ENCODE data around the gene ZBTB46.
"Not testable (repeated sequence)": the region's sequence is repeated elsewhere in the genome, so short reads cannot be mapped to it uniquely, and the experiment has no call there.

Gene ZBTB46

GRCh38 chr20:63783970-63784369, 47.1 kb downstream of the ZBTB46 start:
- DNase-seq, result no peak

- no peak for DNase-seq
Observed at GRCh38 chr20:63782521-63782971, 48.5 kb downstream of the ZBTB46 start.

GRCh38 chr20:63782051-63782471, 49.0 kb downstream of the ZBTB46 start:
- peak; percentile 78 for DNase-seq

GRCh38 chr20:63781181-63781580, 49.9 kb downstream of the ZBTB46 start:
- no peak for DNase-seq

- no peak for DNase-seq
Observed at GRCh38 chr20:63778857-63779256, 52.2 kb downstream of the ZBTB46 start.

GRCh38 chr20:63778034-63778752, 52.9 kb downstream of the ZBTB46 start:
- no peak for DNase-seq

GRCh38 chr20:63777614-63778013, 53.5 kb downstream of the ZBTB46 start:
- no peak for DNase-seq

- DNase-seq, result not testable (repeated sequence)
Observed at GRCh38 chr20:63776875-63777274, 54.2 kb downstream of the ZBTB46 start.

- no peak for DNase-seq
Observed at GRCh38 chr20:63775096-63775978, 55.7 kb downstream of the ZBTB46 start.

GRCh38 chr20:63774306-63774705, 56.8 kb downstream of the ZBTB46 start:
- no peak for DNase-seq

- DNase-seq, result no peak
Observed at GRCh38 chr20:63773571-63774241, 57.4 kb downstream of the ZBTB46 start.

GRCh38 chr20:63772781-63773518, 58.1 kb downstream of the ZBTB46 start:
- no peak for DNase-seq

GRCh38 chr20:63771046-63771707, 59.9 kb downstream of the ZBTB46 start:
- no peak for DNase-seq

- no peak for DNase-seq
Observed at GRCh38 chr20:63769891-63770474, 61.1 kb downstream of the ZBTB46 start.

- no peak for DNase-seq
Observed at GRCh38 chr20:63768591-63769515, 62.2 kb downstream of the ZBTB46 start.

- DNase-seq, result no peak
Observed at GRCh38 chr20:63767886-63768285, 63.2 kb downstream of the ZBTB46 start.

- no peak for DNase-seq
Observed at GRCh38 chr20:63767456-63767855, 63.6 kb downstream of the ZBTB46 start.

- DNase-seq, result no peak
Observed at GRCh38 chr20:63766695-63767426, 64.2 kb downstream of the ZBTB46 start.

GRCh38 chr20:63765902-63766301, 65.2 kb downstream of the ZBTB46 start:
- DNase-seq, result no peak

Data from activated CD8-positive, alpha-beta memory T cell treated with anti-CD3 and anti-CD28 coated beads for 24 hours (primary cell).